Cardiac muscle cell (in vitro differentiated cells and primary cell): ENCODE measurements around the gene PLEKHO2. TPM values are rescaled to one million over a fixed set of nuclear protein-coding genes. Genes with fewer than 3 reads are reported as not detected.
"Not testable (repeated sequence)": the region's sequence is repeated elsewhere in the genome, so short reads cannot be mapped to it uniquely, and the experiment has no call there.

Source experiments
- DNase-seq, 2 donors: peaks; one replicate each; pipeline versions ENCODE4 v3.0.0 to v3.0.0-alpha.2; 2010 to 2017; ENCODE audit warnings: low read depth in 1 of 2, low spot score in 1 of 2
- H3K27ac ChIP-seq: fragments of 200-600 bp; sonication (generic); 2 replicates; pipeline ENCODE4 v1.5.1; 2016
- H3K27me3 ChIP-seq: fragments of 200-600 bp; sonication (generic); 2 replicates; pipeline ENCODE4 v1.6.0; 2016; ENCODE audit warnings: control low read depth
- H3K36me3 ChIP-seq: fragments of 200-600 bp; sonication (generic); 2 replicates; pipeline ENCODE4 v1.5.1; 2016; ENCODE audit warnings: control low read depth
- H3K4me1 ChIP-seq: fragments of 200-600 bp; sonication (generic); 2 replicates; pipeline ENCODE4 v1.8.1; 2017; ENCODE audit warnings: low read depth, mild to moderate bottlenecking, mixed run types
- H3K4me3 ChIP-seq: fragments of 200-600 bp; sonication (generic); 2 replicates; pipeline ENCODE4 v1.5.1; 2016; ENCODE audit warnings: mild to moderate bottlenecking
- H3K9me3 ChIP-seq: fragments of 200-600 bp; sonication (generic); 2 replicates; pipeline ENCODE4 v1.5.1; 2017; ENCODE audit warnings: low read depth, mild to moderate bottlenecking, control low read depth
- polyA plus RNA-seq: library from polyadenylated mRNA; unstranded; fragments of >200 nt; fragmentation: Nextera tagmentation; extraction: Ambion mirVana; gene quantifications from 2 replicates; pipeline ENCODE4 v1.2.1, GENCODE V29; 2016
- total RNA-seq: library from RNA; depleted of rRNA; stranded (reverse); fragments of >200 nt; gene quantifications from 2 replicates; pipeline ENCODE4 v1.2.3, GENCODE V29; 2016
- TF ChIP-seq, protein P1 (sequence below): IDR thresholded peaks from 2 replicates; pipeline ENCODE4 v1.5.1; 2012; ENCODE audit warnings: low read depth, mild to moderate bottlenecking, low read length

PLEKHO2 gene, protein sequence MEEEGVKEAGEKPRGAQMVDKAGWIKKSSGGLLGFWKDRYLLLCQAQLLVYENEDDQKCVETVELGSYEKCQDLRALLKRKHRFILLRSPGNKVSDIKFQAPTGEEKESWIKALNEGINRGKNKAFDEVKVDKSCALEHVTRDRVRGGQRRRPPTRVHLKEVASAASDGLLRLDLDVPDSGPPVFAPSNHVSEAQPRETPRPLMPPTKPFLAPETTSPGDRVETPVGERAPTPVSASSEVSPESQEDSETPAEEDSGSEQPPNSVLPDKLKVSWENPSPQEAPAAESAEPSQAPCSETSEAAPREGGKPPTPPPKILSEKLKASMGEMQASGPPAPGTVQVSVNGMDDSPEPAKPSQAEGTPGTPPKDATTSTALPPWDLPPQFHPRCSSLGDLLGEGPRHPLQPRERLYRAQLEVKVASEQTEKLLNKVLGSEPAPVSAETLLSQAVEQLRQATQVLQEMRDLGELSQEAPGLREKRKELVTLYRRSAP
- total RNA-seq (7.6 and 9.3 TPM in 2 replicates), polyA plus RNA-seq (9.4 and 11.3 TPM in 2 replicates)

DNA sequence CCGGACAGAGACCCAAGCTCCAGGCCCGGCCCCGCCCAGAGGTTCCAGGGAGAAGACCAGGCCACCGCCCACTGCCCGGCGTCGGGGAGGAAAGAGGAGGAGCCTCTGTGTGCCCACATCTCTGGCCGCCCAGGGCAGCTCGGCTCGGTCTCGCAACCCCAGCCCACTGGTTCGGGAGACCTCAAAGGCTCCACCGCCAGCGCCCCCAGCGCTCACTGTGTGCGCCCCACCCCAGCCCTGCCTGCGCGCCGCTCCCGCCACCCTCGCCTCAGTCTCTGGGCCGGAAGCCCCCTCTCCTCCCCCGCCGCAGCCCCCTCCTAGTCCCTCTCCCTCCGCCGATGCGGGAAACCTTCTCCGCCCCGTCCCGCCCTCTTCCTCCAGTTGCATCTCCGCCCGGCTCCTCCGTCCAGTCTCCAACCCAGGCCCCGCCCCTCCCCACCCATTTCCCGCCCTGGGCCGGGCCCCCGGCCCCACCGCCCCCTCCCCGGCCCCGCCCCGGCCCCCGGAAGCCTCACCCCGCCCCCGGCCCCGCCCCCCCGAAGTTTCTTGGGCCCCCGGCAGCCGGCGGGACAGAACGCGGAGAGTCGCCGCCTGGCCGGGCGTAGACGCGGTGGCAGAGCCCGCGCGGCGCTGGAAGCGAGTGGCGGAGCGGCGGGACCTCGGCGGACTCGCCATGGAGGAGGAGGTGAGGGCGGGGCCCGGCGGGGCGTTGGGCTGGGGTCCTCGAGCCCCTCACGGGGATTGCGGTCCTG, at the start of gene PLEKHO2:
Gene PLEKHO2 (plus strand): TSS at position 572 of the 752 bp plus-strand sequence. CDS start 102 bp downstream, at position 674.
- Histone ChIP-seq H3K36me3 (no peaks in the 10 kb centered on the region), H3K4me1 (peaks cover 21% of the 10 kb centered on the region), H3K9me3 (no peaks in the 10 kb centered on the region), H3K4me3 (peak within 1 kb of the TSS; percentile 63), H3K27ac (peak within 1 kb of the TSS; percentile 68), H3K27me3 (no peaks in the 10 kb centered on the region)
- TF ChIP-seq, protein P1, sequence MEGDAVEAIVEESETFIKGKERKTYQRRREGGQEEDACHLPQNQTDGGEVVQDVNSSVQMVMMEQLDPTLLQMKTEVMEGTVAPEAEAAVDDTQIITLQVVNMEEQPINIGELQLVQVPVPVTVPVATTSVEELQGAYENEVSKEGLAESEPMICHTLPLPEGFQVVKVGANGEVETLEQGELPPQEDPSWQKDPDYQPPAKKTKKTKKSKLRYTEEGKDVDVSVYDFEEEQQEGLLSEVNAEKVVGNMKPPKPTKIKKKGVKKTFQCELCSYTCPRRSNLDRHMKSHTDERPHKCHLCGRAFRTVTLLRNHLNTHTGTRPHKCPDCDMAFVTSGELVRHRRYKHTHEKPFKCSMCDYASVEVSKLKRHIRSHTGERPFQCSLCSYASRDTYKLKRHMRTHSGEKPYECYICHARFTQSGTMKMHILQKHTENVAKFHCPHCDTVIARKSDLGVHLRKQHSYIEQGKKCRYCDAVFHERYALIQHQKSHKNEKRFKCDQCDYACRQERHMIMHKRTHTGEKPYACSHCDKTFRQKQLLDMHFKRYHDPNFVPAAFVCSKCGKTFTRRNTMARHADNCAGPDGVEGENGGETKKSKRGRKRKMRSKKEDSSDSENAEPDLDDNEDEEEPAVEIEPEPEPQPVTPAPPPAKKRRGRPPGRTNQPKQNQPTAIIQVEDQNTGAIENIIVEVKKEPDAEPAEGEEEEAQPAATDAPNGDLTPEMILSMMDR: peak; percentile 12
- DNase-seq: peak; percentile 95 to 97

DNA sequence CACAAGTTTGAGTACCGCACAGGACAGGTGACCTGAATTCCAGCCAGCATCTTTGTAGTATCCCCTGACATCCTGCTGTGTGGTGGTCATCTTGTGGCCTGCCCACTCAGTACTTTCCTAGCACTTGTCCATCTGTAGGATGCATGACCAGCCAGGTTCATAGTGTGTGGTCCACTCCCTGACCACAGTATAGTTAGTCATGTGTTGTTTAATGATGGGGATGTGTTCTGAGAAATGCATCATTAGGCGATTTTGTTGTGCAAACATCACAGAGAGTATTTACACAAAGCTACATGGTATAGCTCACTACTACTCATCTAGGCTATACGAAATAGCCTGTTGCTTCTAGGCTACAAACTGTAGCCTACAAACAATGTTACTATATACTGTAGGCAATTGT, 49.4 kb upstream of the PLEKHO2 start:
- Histone ChIP-seq H3K36me3 (no peaks in the 10 kb centered on the region), H3K9me3 (no peaks in the 10 kb centered on the region), H3K27me3 (no peaks in the 10 kb centered on the region), H3K4me3 (no peak overlapping the region), H3K4me1 (no peaks in the 10 kb centered on the region), H3K27ac (peak overlapping the region; percentile 62)
- no peak for DNase-seq
- TF ChIP-seq, protein P1: no peak

DNA sequence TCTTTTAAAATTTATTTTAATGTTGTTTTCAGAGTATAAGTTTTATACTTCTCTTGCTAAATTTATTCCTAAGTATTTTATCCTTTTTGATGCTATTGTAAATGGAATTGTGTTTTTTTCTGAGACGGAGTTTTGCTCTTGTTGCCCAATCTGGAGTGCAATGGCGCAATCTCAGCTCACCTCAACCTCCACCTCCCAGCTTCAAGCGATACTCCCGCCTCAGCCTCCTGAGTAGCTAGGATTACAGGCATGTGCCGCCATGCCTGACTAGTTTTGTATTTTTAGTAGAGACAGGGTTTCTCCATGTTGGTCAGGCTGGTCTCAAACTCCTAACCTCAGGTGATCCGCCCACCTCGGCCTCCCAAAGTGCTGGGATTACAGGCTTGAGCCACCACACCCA, 46.4 kb upstream of the PLEKHO2 start:
- not testable (repeated sequence) for H3K27ac ChIP-seq, H3K4me1 ChIP-seq, DNase-seq, H3K4me3 ChIP-seq, H3K27me3 ChIP-seq, H3K9me3 ChIP-seq, H3K36me3 ChIP-seq

DNA sequence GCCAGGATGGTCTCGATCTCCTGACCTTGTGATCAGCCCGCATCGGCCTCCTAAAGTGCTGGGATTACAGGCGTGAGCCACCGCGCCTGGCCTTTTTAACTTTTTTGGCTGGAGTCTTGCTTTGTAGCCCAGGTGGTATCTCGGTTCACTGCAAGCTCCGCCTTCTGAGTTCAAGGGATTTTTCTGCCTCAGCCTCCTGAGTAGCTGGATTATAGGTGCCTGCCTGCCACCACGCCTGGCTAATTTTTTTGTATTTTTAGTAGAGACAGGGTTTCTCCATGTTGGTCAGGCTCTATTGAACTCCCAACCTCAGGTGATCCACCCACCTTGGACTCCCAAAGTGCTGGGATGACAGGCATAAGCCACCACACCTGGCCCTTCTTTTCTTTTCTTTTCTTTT, 45.8 kb upstream of the PLEKHO2 start:
- H3K27ac ChIP-seq, DNase-seq, H3K4me3 ChIP-seq, H3K4me1 ChIP-seq, H3K9me3 ChIP-seq, H3K27me3 ChIP-seq, H3K36me3 ChIP-seq: not testable (repeated sequence)

DNA sequence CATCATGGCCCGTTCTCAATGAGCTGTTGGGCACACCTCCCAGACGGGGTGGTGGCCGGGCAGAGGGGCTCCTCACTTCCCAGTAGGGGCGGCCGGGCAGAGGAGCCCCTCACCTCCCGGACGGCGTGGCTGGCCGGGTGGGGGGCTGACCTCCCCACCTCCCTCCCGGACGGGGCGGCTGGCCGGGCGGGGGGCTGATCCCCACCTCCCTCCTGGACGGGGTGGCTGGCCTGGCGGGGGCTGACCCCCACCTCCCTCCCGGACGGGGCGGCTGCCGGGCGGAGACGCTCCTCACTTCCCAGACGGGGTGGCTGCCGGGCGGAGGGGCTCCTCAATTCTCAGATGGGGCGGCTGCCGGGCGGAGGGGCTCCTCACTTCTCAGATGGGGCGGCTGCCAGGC, 42.8 kb upstream of the PLEKHO2 start:
- not testable (repeated sequence) for H3K36me3 ChIP-seq, H3K4me3 ChIP-seq, DNase-seq, H3K9me3 ChIP-seq, H3K27me3 ChIP-seq
- H3K4me1 ChIP-seq: peaks cover 27% of the 10 kb centered on the region
- peak overlapping the region; percentile 75 for H3K27ac ChIP-seq

DNA sequence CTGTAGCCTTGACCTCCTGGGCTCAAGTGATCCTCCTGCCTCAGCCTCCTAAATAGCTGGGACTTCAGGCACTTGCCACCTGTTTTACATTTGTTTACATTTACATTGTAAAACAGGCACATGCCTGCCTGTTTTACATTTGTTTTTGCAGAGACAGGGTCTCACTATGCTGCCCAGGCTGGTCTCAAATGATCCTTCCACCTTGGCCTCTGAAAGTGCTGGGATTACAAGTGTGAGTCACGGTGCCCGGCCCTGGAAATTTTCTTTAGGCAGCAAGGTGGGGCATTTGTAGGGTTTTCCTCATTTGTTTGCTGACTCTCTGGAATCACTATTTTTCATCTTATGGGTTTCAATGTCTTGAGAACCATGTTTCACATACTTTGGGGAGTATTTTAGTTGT, 41.2 kb upstream of the PLEKHO2 start:
- TF ChIP-seq, protein P1: no peak
- H3K4me1 ChIP-seq: peaks cover 34% of the 10 kb centered on the region
- H3K27ac ChIP-seq: peak overlapping the region; percentile 95
- H3K4me3 ChIP-seq: no peak overlapping the region
- no peaks in the 10 kb centered on the region for H3K27me3 ChIP-seq
- H3K36me3 ChIP-seq: no peaks in the 10 kb centered on the region
- no peaks in the 10 kb centered on the region for H3K9me3 ChIP-seq
- no peak for DNase-seq

DNA sequence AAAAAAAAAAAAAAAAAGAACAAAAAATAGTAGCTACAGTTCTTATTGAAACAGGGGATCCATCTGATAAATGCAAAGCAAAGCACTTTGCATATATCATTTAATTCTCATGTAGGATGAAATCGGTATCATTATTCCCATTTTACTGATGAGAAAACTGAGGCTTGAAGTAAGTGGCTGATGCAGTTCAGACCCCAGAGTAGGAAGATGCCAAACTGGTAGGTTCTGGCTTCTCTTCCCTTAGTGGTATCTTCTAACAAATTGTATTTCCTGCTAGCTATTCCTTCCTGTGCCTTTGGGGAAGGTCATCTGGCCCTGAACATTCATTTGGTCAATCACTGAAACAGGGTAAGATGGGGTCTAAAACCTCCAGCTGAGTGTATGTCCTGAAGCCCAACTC, 38.2 kb upstream of the PLEKHO2 start:
- Histone ChIP-seq H3K27me3 (no peaks in the 10 kb centered on the region), H3K4me1 (peaks cover 48% of the 10 kb centered on the region), H3K4me3 (no peak overlapping the region), H3K27ac (peak overlapping the region; percentile 75), H3K36me3 (no peaks in the 10 kb centered on the region), H3K9me3 (no peaks in the 10 kb centered on the region)
- DNase-seq: no peak
- TF ChIP-seq, protein P1: no peak
